GM12873 (cell line): ENCODE measurements around the gene TYW5.

ENCODE experiments used
- TF ChIP-seq, protein P1 (sequence below): IDR thresholded peaks from 2 replicates; pipeline ENCODE4 v1.5.1; 2012; ENCODE audit warnings: low read depth, mild to moderate bottlenecking, moderate library complexity, low read length, control low read depth; ENCODE audit not compliant: insufficient read depth; ENCODE audit errors: missing control alignments

The TYW5 gene

GRCh38 chr2:199951023-199951422 is 4.3 kb downstream of the TYW5 start:
- TF ChIP-seq, protein P1, sequence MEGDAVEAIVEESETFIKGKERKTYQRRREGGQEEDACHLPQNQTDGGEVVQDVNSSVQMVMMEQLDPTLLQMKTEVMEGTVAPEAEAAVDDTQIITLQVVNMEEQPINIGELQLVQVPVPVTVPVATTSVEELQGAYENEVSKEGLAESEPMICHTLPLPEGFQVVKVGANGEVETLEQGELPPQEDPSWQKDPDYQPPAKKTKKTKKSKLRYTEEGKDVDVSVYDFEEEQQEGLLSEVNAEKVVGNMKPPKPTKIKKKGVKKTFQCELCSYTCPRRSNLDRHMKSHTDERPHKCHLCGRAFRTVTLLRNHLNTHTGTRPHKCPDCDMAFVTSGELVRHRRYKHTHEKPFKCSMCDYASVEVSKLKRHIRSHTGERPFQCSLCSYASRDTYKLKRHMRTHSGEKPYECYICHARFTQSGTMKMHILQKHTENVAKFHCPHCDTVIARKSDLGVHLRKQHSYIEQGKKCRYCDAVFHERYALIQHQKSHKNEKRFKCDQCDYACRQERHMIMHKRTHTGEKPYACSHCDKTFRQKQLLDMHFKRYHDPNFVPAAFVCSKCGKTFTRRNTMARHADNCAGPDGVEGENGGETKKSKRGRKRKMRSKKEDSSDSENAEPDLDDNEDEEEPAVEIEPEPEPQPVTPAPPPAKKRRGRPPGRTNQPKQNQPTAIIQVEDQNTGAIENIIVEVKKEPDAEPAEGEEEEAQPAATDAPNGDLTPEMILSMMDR = no peak

DNA sequence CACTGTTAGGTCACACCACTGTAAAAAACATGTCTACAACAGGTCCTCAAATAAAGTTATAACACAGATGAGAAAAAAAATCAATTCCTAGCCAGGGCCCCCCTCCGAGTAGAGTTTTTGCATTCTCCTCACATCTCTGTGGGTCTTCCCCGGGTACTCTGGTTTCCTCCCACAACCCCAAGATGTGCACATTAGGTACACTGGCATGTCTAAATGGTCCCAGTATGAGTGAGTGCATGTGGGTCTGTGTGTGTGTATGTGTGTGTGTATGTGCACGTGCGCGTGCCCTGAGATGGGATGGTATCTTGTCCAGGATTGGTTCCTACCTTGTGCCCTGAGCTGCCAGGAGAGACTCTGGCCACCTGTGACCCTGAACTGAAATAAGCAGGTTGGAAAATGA is 4.9 kb downstream of the TYW5 start:
- TF ChIP-seq, protein P1 = no peak

DNA sequence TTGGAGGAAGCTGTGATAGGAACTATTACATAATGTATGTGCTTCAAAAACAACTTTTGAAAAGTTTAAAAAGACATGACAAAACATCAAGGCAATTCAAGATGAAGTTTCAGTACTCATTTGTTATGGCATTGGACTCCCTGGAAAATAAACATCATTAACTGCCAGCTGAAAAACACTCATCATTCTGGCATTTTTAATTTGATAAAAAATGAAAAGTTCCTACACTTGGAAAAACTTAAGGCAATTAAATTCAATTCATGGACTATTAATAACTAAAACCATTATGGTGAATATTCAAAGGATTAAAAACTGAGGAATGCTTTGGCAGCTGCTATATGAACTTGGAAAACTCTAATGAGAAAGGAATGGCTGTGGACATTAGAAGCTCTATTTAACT is 8.5 kb downstream of the TYW5 start:
- TF ChIP-seq, protein P1 = no peak

DNA sequence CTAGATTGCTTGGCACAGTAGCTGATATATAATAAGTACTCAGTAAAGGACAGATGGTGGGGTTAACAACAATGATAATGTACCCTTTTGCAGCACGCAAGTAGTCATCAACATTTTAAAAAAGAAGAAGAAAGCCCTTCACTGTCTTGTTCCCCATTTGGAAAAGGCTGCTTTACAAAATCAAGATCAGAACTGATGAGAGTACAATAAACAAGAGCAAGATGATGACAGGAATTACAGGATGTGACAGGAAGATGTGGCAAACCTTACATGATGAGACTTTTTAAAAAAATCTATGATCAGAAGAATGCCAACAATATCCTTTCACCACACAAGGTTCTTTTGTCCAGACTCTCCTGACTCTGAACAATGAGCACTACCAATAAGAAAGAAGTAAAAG is 9.1 kb downstream of the TYW5 start:
- TF ChIP-seq, protein P1 = no peak

GRCh38 chr2:199943373-199943772 is 11.9 kb downstream of the TYW5 start:
- TF ChIP-seq, protein P1 = no peak

DNA sequence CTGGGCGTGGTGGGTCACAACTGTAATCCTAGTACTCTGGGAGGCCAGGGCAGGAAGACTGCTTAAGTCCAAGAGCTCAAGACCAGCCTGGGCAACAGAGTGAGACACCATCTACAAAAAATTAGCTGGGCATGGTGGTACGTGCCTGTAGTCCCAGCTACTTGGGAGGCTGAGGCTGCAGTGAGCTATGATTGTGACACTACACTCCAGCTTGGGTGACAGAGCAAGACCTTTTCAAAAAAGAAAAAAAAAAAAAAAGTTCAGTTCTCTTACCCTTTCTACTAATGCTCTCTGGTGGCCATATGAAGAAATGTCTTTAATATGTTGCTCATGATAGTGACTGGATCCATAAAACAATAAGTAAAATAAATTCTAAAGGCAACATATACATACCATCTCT is 14.9 kb downstream of the TYW5 start:
- TF ChIP-seq, protein P1 = peak; percentile 26

GRCh38 chr2:199936554-199936953 is 18.7 kb downstream of the TYW5 start:
- TF ChIP-seq, protein P1 = no peak

- TF ChIP-seq, protein P1 = no peak
These were observed 21.8 kb downstream of the TYW5 start for GRCh38 chr2:199933466-199933865.
